Calu3 (cell line): ENCODE data around the gene PCID2. TPM values are rescaled to one million over a fixed set of nuclear protein-coding genes. Genes with fewer than 3 reads are reported as not detected.

Experiments used
- BruUV-seq: library from RNA; stranded (reverse); fragments of 400-500 nt; replicated peaks from 2 replicates; lab custom pipeline; 2021; lab: Mats Ljungman, UMichigan
- CTCF ChIA-PET: fragments of 300-600 bp; sonication (Branson Sonifier 250); formaldehyde crosslinking; loops from one replicate; lab custom pipeline; 2022; ENCODE audit warnings: antibody characterized with exemption; lab: Charles Lee
- DNase-seq: peaks from one replicate; pipeline ENCODE4 v3.0.0; 2022
- H3K27ac Mint-ChIP-seq: one replicate; pipeline ENCODE4 v1.8.0; 2022; ENCODE audit warnings: mixed read lengths; ENCODE audit not compliant: unreplicated experiment
- H3K27me3 Mint-ChIP-seq: one replicate; pipeline ENCODE4 v1.8.0; 2022; ENCODE audit warnings: mixed read lengths; ENCODE audit not compliant: unreplicated experiment
- H3K36me3 Mint-ChIP-seq: one replicate; pipeline ENCODE4 v1.8.0; 2022; ENCODE audit warnings: mild to moderate bottlenecking, moderate library complexity, mixed read lengths; ENCODE audit not compliant: insufficient read depth, unreplicated experiment
- H3K4me1 Mint-ChIP-seq: one replicate; pipeline ENCODE4 v1.8.0; 2022; ENCODE audit warnings: mild to moderate bottlenecking, low read depth, mixed read lengths; ENCODE audit not compliant: unreplicated experiment
- H3K4me3 Mint-ChIP-seq: one replicate; pipeline ENCODE4 v1.8.0; 2022; ENCODE audit warnings: mild to moderate bottlenecking, low read depth, moderate library complexity, mixed read lengths; ENCODE audit not compliant: unreplicated experiment
- H3K9me3 Mint-ChIP-seq: one replicate; pipeline ENCODE4 v1.8.0; 2022; ENCODE audit warnings: low read depth, mixed read lengths; ENCODE audit not compliant: unreplicated experiment
- intact Hi-C: fragments of 100-400 bp; cut with micrococcal nuclease; formaldehyde crosslinking; loops from one replicate; pipeline ENCODE4 v1.10.0; 2022; ENCODE audit not compliant: unreplicated experiment
- total RNA-seq: library from RNA; stranded (reverse); gene quantifications from 2 replicates; pipeline ENCODE4 v1.2.3, GENCODE V29; 2022
- TF ChIP-seq, protein P1 (sequence below): fragments of 200-600 bp; IDR thresholded peaks from one replicate; pipeline ENCODE4 v1.8.0; 2022; ENCODE audit warnings: antibody characterized with exemption; ENCODE audit not compliant: unreplicated experiment

The PCID2 gene
- total RNA-seq, 1 experiment from 2014 or later, result 21.2 TPM

DNA sequence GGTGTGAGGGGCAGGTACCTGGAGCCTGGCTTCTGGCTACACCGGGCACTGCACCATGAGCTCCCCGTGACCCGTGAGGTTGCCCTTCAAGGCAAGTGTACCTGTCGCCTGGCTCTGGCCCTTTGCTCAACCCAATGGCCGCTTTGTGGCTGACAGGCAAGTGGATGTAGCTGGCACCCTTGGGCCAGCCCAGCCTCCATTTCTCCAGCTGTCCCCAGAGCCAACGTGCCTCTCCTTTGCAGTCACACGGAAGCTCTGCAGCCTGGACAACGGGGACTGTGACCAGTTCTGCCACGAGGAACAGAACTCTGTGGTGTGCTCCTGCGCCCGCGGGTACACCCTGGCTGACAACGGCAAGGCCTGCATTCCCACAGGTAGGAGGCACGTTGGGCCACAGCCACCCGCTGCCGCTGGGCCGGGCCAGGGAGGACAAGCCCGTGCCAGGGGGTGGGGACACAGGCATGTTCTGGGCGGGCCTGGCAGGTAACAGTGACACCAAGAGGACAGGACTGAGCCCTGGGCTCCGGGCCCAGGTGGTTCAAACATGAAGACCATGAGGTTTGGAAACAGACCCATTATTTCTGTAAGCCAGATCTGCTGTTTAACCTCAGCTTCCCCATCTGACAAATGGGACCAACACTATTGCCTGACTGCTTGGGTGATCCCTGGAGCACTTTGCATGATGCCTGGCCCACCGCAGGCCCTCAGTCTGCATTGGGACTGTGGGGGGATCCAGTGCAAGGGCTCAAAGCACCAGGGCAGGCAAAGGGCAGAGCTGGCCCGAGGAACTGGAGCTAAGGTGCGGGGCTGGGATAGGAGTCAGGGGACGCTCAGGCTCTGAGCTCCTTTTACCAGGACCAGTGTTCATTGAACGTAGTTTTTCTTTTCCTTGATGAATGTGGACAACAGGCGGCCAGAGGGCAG lies 67.5 kb downstream of the PCID2 start:
- Mint-ChIP-seq H3K36me3 (no peaks in the 10 kb centered on the region), H3K27ac (no peak overlapping the region), H3K4me1 (no peaks in the 10 kb centered on the region), H3K9me3 (no peaks in the 10 kb centered on the region), H3K4me3 (no peak overlapping the region), H3K27me3 (no peaks in the 10 kb centered on the region)
- TF ChIP-seq, protein P1, sequence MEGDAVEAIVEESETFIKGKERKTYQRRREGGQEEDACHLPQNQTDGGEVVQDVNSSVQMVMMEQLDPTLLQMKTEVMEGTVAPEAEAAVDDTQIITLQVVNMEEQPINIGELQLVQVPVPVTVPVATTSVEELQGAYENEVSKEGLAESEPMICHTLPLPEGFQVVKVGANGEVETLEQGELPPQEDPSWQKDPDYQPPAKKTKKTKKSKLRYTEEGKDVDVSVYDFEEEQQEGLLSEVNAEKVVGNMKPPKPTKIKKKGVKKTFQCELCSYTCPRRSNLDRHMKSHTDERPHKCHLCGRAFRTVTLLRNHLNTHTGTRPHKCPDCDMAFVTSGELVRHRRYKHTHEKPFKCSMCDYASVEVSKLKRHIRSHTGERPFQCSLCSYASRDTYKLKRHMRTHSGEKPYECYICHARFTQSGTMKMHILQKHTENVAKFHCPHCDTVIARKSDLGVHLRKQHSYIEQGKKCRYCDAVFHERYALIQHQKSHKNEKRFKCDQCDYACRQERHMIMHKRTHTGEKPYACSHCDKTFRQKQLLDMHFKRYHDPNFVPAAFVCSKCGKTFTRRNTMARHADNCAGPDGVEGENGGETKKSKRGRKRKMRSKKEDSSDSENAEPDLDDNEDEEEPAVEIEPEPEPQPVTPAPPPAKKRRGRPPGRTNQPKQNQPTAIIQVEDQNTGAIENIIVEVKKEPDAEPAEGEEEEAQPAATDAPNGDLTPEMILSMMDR, result no peak
- no TSS peak for BruUV-seq
- CTCF ChIA-PET, result no interaction called here
- DNase-seq, result no peak
- intact Hi-C loops, result no loop called here

DNA sequence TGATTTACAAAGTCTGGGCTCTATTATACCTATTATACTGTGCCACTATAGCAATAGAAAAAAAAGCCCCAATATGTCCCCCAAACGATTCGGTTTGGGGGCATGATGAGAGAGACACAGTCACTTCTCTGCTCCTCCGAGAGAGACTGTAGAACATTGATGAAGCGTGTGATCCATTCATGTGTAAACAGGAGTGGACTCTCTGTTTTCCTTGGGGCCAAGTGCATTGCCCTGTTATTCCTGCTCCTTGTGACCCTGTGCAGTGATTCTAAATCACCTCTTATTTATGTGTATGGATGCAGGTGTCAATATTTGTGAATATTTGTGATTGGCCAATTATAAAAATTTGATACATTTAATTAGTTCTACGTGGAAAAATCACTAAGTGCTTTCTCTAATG lies 68.9 kb downstream of the PCID2 start:
- H3K27ac Mint-ChIP-seq, result no peak overlapping the region
- DNase-seq, result no peak
- TF ChIP-seq, protein P1, result no peak
- no peaks in the 10 kb centered on the region for H3K27me3 Mint-ChIP-seq
- no peaks in the 10 kb centered on the region for H3K9me3 Mint-ChIP-seq
- intact Hi-C loops, result no loop called here
- no peak overlapping the region for H3K4me3 Mint-ChIP-seq
- CTCF ChIA-PET, result no interaction called here
- no peaks in the 10 kb centered on the region for H3K36me3 Mint-ChIP-seq
- BruUV-seq, result no TSS peak
- no peaks in the 10 kb centered on the region for H3K4me1 Mint-ChIP-seq

DNA sequence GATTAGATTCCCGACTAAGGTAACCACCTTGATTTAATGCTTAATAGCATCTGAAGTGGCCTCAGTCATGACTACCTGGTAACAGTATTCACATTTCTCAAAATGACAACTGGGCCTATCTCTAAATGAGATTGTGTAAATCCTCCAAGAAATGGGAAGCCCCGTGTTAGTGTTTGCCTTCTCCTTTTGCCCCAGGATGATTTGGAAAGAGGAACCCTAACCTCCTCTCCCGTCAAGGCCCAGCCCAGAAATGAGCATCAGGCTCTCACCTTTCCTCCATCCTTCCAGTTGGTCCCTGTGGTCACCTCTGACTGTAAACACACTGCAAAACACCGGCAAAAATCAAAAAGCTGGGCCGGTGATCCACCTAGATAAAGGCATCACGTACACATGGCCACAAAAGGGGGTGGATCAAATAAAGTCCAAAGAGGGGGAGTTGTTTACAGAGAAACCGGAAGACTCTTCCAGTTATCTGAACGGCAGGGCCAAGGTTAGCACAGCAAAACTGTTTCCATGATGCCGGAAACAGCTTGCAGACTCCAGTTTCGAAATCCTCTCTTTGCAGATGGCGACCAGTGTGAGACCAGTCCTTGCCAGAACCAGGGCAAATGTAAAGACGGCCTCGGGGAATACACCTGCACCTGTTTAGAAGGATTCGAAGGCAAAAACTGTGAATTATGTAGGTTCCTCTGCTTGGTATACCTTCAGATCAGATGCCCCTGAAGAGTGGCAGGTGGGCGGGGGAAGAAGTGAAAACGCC lies 69.5 kb downstream of the PCID2 start:
- Mint-ChIP-seq H3K27ac (no peak overlapping the region), H3K4me3 (no peak overlapping the region), H3K4me1 (no peaks in the 10 kb centered on the region), H3K9me3 (no peaks in the 10 kb centered on the region), H3K27me3 (no peaks in the 10 kb centered on the region), H3K36me3 (no peaks in the 10 kb centered on the region)
- no peak for DNase-seq
- intact Hi-C loops, result no loop called here
- CTCF ChIA-PET, result no interaction called here
- BruUV-seq, result no TSS peak
- TF ChIP-seq, protein P1, result no peak

DNA sequence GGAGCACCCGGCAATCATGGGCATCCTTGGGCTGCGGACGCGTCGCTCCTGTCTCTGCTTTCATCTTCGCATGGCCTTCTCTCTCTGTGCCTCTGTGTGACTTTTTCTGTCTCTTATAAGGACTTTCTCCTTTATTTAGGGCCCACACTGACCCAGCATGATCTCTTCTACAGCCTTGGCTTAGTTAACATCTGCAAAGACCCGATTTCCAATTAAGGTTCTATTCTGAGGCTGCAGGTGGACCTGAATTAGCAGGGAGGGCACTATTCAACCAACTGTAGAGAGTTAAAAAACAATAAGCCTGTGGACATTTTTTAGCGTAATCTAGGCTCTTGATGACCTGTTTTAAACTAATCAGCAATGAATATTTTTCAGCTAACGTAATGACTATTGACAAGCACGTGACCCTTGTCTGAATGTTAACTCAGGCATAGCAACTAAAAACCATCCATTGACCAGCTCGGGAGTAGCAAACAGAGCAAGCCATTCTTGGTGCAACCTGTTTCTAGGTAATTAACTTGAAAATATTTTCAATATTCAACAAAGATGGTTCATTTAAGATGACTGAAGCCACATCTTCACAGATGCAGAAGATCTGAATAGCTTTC lies 70.7 kb downstream of the PCID2 start:
- no peak for DNase-seq
- Mint-ChIP-seq H3K9me3 (no peaks in the 10 kb centered on the region), H3K36me3 (no peaks in the 10 kb centered on the region), H3K4me3 (no peak overlapping the region), H3K27me3 (no peaks in the 10 kb centered on the region), H3K27ac (no peak overlapping the region), H3K4me1 (no peaks in the 10 kb centered on the region)
- CTCF ChIA-PET, result no interaction called here
- TF ChIP-seq, protein P1, result no peak
- intact Hi-C loops, result no loop called here
- no TSS peak for BruUV-seq
